ENCODE results near the gene PYGL.
A peak's percentile ranks its signal among the peaks of the same experiment; 100 is the strongest.
"Not testable (repeated sequence)": the region's sequence is repeated elsewhere in the genome, so short reads cannot be mapped to it uniquely, and the experiment has no call there.

PYGL gene

DNA sequence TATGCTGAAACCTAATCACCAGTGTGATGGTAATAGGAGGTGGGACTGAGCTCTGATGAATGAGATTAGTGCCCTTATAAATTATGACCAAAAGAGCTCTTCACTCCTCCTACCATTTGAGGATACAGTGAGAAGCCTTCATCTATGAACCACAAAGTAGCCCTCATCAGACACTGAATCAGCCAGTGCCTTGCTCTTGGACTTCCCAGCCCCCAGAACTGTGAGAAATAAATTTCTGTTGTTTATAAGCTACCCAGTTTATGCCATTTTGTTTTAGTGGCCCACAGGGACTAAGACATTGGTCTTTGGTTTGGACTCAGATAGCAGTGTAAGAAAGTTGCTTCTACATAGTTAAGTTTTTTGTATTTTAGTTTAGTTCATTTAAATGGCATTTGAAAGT is 39.6 kb downstream of the PYGL start:
- Histone ChIP-seq H3K36me3 (ENCODE audit: insufficient read depth, insufficient read length, low read length) (peaks cover 56% of the 10 kb centered on the region), H3K9me3 (ENCODE audit: insufficient read depth, low read length) (peaks cover 13% of the 10 kb centered on the region; the same call in 1 of the 2 replicates), H3K4me1 (ENCODE audit: insufficient read depth, insufficient read length) (peaks cover 2% of the 10 kb centered on the region), H3K9ac (ENCODE audit: insufficient read length, low read depth) (no peak overlapping the region), H3K4me3 (ENCODE audit: insufficient read length, low read depth) (no peak overlapping the region), H3K27me3 (ENCODE audit: insufficient read depth, insufficient read length) (no peaks in the 10 kb centered on the region)
- no peak for DNase-seq (ENCODE audit: low read depth, low spot score)
- TF ChIP-seq ZNF274 (IDR thresholded peaks at IDR 0.05; ENCODE audit: low read depth, low read length) (no peak), SUZ12 (IDR thresholded peaks at IDR 0.05; ENCODE audit: extremely low read depth, insufficient read depth, insufficient read length) (no peak), YY1 (IDR thresholded peaks at IDR 0.05; ENCODE audit: insufficient read depth, insufficient read length) (no peak)

DNA sequence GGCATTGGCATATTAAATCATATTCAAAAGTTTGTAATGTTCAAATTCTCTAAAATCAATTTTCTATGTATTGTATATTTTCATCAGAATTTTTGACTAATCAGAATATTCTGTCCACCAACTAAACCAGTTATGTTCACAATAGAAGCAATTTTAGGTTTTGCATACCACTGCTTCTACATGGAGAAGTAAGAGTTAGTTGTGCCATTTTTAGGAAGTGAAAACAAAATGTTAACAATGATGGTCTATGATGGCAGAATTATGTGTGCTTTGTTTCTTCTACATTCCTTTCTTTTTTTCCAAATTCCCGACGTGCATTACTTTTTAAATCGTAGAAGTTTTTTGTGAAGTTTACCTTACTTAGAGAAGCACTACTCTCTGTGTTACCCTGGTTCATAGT is 42.9 kb downstream of the PYGL start:
- Histone ChIP-seq H3K4me3 (ENCODE audit: insufficient read length, low read depth) (no peak overlapping the region), H3K9ac (ENCODE audit: insufficient read length, low read depth) (no peak overlapping the region), H3K4me1 (ENCODE audit: insufficient read depth, insufficient read length) (peaks cover 2% of the 10 kb centered on the region), H3K36me3 (ENCODE audit: insufficient read depth, insufficient read length, low read length) (peaks cover 33% of the 10 kb centered on the region), H3K27me3 (ENCODE audit: insufficient read depth, insufficient read length) (no peaks in the 10 kb centered on the region), H3K9me3 (ENCODE audit: insufficient read depth, low read length) (0 out of 2 replicates have a peak, but pooled peaks cover 10% of the 10 kb centered on the region)
- TF ChIP-seq ZNF274 (IDR thresholded peaks at IDR 0.05; ENCODE audit: low read depth, low read length) (no peak), YY1 (IDR thresholded peaks at IDR 0.05; ENCODE audit: insufficient read depth, insufficient read length) (no peak), SUZ12 (IDR thresholded peaks at IDR 0.05; ENCODE audit: extremely low read depth, insufficient read depth, insufficient read length) (no peak)
- DNase-seq (ENCODE audit: low read depth, low spot score): no peak

DNA sequence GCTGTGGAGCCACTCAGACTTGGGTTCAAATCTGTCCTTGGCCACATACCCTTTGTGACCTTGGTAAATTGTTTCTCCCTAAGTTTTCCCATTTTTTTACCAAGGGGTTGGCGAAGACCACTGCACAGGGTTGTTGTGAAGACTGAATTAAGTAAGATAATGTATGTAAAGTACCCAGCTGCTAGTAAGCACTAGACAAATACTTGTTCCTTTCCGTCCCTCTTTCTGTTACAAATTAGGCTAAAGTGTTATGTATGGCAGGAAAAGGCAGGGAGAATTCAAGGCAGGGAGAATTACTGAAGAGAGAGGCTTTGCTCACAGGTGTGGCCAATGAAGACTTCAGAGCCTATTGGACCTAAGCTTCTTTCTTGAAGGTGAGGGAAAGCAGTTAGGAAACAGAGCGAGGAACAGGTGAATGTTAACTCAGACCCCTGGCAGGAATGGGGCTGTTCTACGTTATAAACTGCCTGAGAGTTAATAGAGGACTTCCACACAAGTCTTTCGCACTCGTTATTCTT is 46.6 kb downstream of the PYGL start:
- H3K4me1 ChIP-seq (ENCODE audit: insufficient read depth, insufficient read length): peaks cover 2% of the 10 kb centered on the region
- H3K27me3 ChIP-seq (ENCODE audit: insufficient read depth, insufficient read length): no peaks in the 10 kb centered on the region
- DNase-seq (ENCODE audit: low read depth, low spot score): peak; percentile 32
- H3K9me3 ChIP-seq (ENCODE audit: insufficient read depth, low read length): no peaks in the 10 kb centered on the region
- peaks cover 14% of the 10 kb centered on the region for H3K36me3 ChIP-seq (ENCODE audit: insufficient read depth, insufficient read length, low read length)
- no peak for TF ChIP-seq SUZ12 (IDR thresholded peaks at IDR 0.05; ENCODE audit: extremely low read depth, insufficient read depth, insufficient read length)
- no peak for TF ChIP-seq YY1 (IDR thresholded peaks at IDR 0.05; ENCODE audit: insufficient read depth, insufficient read length)
- no peak for TF ChIP-seq ZNF274 (IDR thresholded peaks at IDR 0.05; ENCODE audit: low read depth, low read length)
- no peak overlapping the region for H3K9ac ChIP-seq (ENCODE audit: insufficient read length, low read depth)
- no peak overlapping the region for H3K4me3 ChIP-seq (ENCODE audit: insufficient read length, low read depth)

DNA sequence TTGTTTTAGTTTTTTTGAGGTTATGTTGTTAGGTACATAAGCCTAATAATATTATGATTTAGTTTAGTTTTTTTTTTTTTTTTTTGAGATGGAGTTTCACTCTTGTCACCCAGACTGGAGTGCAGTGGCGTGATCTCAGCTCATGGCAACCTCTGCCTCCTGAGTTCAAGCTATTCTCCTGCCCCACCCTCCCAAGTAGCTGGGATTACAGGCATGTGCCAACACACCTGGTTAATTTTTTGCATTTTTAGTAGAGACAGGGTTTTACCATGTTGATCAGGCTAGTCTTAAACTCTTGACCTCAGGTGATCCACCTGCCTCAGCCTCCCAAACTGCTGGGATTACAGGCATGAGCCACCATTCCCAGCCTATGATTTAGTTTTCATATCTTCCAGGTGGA is 47.3 kb downstream of the PYGL start:
- H3K27me3 ChIP-seq (ENCODE audit: insufficient read depth, insufficient read length); H3K36me3 ChIP-seq (ENCODE audit: insufficient read depth, insufficient read length, low read length); H3K9me3 ChIP-seq (ENCODE audit: insufficient read depth, low read length); DNase-seq (ENCODE audit: low read depth, low spot score); H3K4me3 ChIP-seq (ENCODE audit: insufficient read length, low read depth); H3K9ac ChIP-seq (ENCODE audit: insufficient read length, low read depth); H3K4me1 ChIP-seq (ENCODE audit: insufficient read depth, insufficient read length): not testable (repeated sequence)

DNA sequence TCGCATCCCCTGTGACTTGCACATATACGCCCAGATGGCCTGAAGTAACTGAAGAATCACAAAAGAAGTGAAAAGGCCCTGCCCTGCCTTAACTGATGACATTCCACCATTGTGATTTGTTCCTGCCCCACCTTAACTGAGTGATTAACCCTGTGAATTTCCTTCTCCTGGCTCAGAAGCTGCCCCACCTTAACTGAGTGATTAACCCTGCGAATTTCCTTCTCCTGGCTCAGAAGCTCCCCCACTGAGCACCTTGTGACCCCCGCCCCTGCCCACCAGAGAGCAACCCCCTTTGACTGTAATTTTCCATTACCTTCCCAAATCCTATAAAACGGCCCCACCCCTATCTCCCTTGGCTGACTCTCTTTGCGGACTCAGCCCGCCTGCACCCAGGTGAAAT is 47.9 kb downstream of the PYGL start:
- DNase-seq (ENCODE audit: low read depth, low spot score); H3K4me3 ChIP-seq (ENCODE audit: insufficient read length, low read depth); H3K9ac ChIP-seq (ENCODE audit: insufficient read length, low read depth): not testable (repeated sequence)

DNA sequence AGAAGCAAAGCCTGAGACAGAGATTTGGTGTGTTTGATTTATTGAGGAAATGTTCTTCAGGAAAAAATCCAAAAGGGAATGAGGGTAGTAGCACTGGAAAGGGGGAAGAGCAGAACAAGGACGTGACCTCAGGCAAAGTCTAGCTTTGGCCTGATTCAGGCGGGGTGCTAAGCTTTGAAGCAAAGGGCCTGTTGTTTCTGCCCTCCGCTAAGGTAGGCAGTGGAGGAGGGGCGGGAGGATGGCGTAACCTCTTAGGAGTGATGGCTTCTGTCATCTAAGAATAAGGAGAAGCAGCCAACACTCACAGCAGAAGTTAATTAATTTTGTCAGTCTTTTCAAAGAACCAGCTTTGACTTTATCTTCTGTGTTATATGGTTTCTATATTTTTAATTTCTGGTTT is 52.0 kb downstream of the PYGL start:
- peak; percentile 13 for DNase-seq (ENCODE audit: low read depth, low spot score)
- Histone ChIP-seq H3K9me3 (ENCODE audit: insufficient read depth, low read length) (no peaks in the 10 kb centered on the region), H3K4me1 (ENCODE audit: insufficient read depth, insufficient read length) (no peaks in the 10 kb centered on the region), H3K27me3 (ENCODE audit: insufficient read depth, insufficient read length) (no peaks in the 10 kb centered on the region), H3K36me3 (ENCODE audit: insufficient read depth, insufficient read length, low read length) (no peaks in the 10 kb centered on the region), H3K9ac (ENCODE audit: insufficient read length, low read depth) (no peak overlapping the region), H3K4me3 (ENCODE audit: insufficient read length, low read depth) (no peak overlapping the region)
- no peak for TF ChIP-seq YY1 (IDR thresholded peaks at IDR 0.05; ENCODE audit: insufficient read depth, insufficient read length)
- no peak for TF ChIP-seq ZNF274 (IDR thresholded peaks at IDR 0.05; ENCODE audit: low read depth, low read length)
- no peak for TF ChIP-seq SUZ12 (IDR thresholded peaks at IDR 0.05; ENCODE audit: extremely low read depth, insufficient read depth, insufficient read length)

More for the DNA sequence above, 47.9 kb downstream of the PYGL start:
- not testable (repeated sequence) for H3K9me3 ChIP-seq (ENCODE audit: insufficient read depth, low read length); H3K36me3 ChIP-seq (ENCODE audit: insufficient read depth, insufficient read length, low read length); H3K27me3 ChIP-seq (ENCODE audit: insufficient read depth, insufficient read length); H3K4me1 ChIP-seq (ENCODE audit: insufficient read depth, insufficient read length)

DNA sequence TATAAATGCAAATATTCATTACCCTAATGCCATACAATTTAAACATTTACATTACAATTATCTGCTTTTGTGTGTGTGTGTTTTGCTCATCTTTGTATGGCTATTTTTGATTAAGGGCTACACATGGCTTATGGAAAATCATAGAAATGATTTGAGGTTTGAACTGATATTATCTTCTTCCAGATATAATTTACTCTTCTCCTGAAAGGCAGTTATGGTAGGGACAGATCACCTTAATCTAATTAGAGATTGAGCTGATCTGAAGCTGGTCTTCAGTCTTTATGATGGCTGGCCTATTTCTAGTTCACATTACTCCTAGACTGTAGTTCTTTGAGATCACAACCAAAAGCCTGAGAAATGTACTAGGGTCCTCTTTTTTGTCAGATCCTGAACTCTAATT is 56.8 kb downstream of the PYGL start:
- Histone ChIP-seq H3K4me1 (ENCODE audit: insufficient read depth, insufficient read length) (no peaks in the 10 kb centered on the region), H3K4me3 (ENCODE audit: insufficient read length, low read depth) (no peak overlapping the region), H3K9me3 (ENCODE audit: insufficient read depth, low read length) (no peaks in the 10 kb centered on the region), H3K36me3 (ENCODE audit: insufficient read depth, insufficient read length, low read length) (no peaks in the 10 kb centered on the region), H3K9ac (ENCODE audit: insufficient read length, low read depth) (no peak overlapping the region), H3K27me3 (ENCODE audit: insufficient read depth, insufficient read length) (no peaks in the 10 kb centered on the region)
- TF ChIP-seq SUZ12 (IDR thresholded peaks at IDR 0.05; ENCODE audit: extremely low read depth, insufficient read depth, insufficient read length): no peak
- no peak for TF ChIP-seq YY1 (IDR thresholded peaks at IDR 0.05; ENCODE audit: insufficient read depth, insufficient read length)
- no peak for TF ChIP-seq ZNF274 (IDR thresholded peaks at IDR 0.05; ENCODE audit: low read depth, low read length)
- DNase-seq (ENCODE audit: low read depth, low spot score): no peak

DNA sequence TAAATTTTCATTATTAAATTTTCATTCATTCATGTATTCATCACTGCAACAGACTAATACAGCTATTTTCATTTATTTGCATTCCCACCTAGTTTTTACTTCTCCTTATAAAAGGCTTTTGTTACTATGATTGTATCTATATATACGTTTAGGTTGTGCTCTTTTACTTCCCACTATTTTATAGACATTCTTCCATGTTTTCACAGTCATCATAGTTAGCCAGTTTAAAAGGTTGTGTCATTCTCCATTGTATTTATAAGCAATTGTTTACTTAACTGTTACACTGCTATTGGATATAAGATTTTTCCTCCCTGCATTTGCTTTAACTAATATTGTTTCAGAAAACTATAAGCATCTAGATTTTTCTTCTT is 60.5 kb downstream of the PYGL start:
- no peaks in the 10 kb centered on the region for H3K9me3 ChIP-seq (ENCODE audit: insufficient read depth, low read length)

More for the DNA sequence above, 60.5 kb downstream of the PYGL start:
- H3K4me3 ChIP-seq (ENCODE audit: insufficient read length, low read depth): no peak overlapping the region
- TF ChIP-seq ZNF274 (IDR thresholded peaks at IDR 0.05; ENCODE audit: low read depth, low read length) (no peak), YY1 (IDR thresholded peaks at IDR 0.05; ENCODE audit: insufficient read depth, insufficient read length) (no peak), SUZ12 (IDR thresholded peaks at IDR 0.05; ENCODE audit: extremely low read depth, insufficient read depth, insufficient read length) (no peak)
- H3K9ac ChIP-seq (ENCODE audit: insufficient read length, low read depth): no peak overlapping the region
- H3K36me3 ChIP-seq (ENCODE audit: insufficient read depth, insufficient read length, low read length): no peaks in the 10 kb centered on the region
- H3K27me3 ChIP-seq (ENCODE audit: insufficient read depth, insufficient read length): no peaks in the 10 kb centered on the region
- H3K4me1 ChIP-seq (ENCODE audit: insufficient read depth, insufficient read length): no peaks in the 10 kb centered on the region
- no peak for DNase-seq (ENCODE audit: low read depth, low spot score)

Data from NT2/D1 (cell line).